CD4-positive, alpha-beta T cell treated with Interleukin-10 for 1 hour (primary cell): ENCODE data around the gene EXOC6B.

ENCODE experiments used
- DNase-seq: peaks from one replicate; pipeline ENCODE4 v3.0.0-alpha.2; 2020

Gene EXOC6B

GRCh38 chr2:72141032-72141645 is 684.7 kb downstream of the EXOC6B start:
- DNase-seq, result no peak

GRCh38 chr2:72140621-72140960 is 685.2 kb downstream of the EXOC6B start:
- DNase-seq, result no peak

- DNase-seq, result no peak
Measured at GRCh38 chr2:72139874-72140620, 685.8 kb downstream of the EXOC6B start.

- no peak for DNase-seq
Measured at GRCh38 chr2:72139471-72139873, 686.4 kb downstream of the EXOC6B start.

DNA sequence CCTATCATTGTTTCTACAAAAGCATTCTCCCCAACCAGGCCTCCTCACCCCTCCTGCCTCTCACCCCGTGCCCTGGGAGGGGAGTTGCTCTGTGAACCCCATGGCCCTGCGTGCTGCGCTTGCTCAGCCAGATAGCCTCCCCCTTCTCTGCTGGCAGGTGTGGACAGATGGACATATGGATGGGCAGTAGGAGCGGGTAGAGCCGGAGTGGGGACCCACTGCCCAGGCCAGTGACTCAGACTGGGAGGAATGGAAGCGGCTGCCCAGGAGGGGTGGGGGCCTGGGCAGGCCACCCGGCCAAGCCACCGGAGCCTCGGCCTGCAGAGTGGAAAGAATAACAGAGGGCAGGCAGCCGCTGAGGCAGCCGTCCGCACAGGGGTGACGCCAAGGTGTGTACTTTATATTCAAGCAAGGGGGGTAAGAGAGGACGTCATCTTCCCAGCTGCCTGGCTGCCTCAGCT is 686.9 kb downstream of the EXOC6B start:
- DNase-seq, result no peak

- DNase-seq, result no peak
Measured at GRCh38 chr2:72138011-72138881, 687.6 kb downstream of the EXOC6B start.

DNA sequence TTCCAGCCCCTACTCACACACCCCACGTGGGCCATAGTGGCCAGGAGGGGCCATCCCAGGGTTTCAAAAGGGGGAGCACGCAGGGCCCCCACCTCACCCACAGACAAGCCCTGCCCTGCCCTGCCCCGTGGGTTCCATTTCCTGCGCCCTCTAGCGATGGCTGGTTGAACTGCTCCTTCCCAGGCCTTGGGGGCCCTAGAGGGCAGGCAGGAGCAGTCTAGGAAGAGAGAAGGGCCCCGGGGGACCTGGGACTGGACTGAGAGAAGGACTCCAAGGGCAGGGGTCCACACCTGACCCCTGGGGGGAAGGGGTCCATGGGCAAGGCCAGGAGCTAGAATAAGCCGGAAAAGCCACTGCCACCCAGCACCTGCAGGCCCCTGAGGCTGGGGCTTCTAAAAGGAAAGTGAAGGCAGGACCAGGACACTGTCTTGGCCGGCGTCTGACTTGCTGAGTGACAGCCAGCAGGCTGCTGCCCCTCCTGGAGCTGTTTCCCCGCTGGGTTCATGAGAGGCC is 688.3 kb downstream of the EXOC6B start:
- peak; percentile 48 for DNase-seq

DNA sequence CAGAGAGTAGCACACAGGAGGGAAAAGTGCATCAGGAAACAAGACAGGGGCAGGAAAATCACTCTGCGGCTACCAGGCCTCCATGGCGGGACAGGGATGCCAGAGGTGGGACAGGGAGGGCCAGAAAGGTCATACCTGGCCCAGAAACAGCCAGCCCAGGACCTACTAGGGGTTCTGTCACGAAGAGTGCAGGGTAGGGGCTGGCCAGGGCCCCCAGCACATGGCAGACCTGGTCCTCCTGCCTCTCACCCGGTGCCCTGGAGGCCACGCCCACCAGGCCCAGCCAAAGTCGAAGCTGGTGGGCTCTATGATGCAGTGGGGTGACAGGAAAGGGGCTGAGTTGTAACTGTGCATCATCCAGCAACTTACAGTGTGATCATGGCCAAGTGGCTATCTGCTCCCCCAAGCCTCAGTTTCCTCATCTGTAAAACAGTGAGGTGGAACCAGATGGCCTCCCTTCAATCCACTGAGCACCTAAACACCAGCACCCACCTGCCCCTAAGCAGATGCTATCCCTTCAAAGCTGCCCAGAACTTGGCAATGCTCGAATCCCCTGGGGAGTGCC is 688.8 kb downstream of the EXOC6B start:
- DNase-seq, result no peak

DNA sequence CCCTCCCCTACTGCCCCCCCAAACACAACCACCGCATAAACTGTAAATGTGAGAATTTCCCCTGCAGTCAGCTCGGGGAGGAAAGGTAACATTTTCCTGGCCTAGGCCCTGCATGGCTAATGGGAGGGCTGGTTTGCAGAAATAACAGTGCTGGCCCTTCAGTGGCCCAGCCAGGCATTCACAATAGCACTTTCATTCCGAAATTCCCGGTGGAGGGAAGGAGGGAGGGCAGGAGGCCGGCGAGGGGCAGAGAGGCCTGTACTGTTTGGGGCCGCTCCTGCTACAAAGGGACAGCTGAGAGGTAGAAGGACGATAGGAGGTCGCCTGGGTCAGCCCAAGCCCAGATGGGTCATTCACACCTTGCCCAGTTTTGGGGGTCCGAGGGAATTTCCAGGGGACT is 689.5 kb downstream of the EXOC6B start:
- DNase-seq, result no peak

DNA sequence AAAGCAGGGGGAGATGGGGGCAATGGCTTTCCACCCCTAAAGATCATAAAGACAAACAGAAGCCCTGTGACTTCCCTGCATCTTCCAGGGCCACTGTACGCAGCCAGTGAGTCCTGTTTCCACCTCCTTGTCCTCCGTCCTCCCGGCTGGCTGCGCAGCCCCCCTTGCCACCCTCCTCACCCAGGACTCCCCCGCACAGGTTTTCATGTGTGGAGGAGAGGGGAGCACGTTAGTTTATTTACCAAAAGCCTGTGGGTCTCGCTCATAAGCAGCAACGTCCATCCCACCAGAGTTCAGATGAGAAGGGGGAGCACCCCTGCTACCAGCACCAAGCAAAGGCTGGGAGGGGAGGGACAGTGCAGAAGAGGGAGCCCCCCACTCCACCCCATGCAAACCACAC is 689.9 kb downstream of the EXOC6B start:
- no peak for DNase-seq

DNA sequence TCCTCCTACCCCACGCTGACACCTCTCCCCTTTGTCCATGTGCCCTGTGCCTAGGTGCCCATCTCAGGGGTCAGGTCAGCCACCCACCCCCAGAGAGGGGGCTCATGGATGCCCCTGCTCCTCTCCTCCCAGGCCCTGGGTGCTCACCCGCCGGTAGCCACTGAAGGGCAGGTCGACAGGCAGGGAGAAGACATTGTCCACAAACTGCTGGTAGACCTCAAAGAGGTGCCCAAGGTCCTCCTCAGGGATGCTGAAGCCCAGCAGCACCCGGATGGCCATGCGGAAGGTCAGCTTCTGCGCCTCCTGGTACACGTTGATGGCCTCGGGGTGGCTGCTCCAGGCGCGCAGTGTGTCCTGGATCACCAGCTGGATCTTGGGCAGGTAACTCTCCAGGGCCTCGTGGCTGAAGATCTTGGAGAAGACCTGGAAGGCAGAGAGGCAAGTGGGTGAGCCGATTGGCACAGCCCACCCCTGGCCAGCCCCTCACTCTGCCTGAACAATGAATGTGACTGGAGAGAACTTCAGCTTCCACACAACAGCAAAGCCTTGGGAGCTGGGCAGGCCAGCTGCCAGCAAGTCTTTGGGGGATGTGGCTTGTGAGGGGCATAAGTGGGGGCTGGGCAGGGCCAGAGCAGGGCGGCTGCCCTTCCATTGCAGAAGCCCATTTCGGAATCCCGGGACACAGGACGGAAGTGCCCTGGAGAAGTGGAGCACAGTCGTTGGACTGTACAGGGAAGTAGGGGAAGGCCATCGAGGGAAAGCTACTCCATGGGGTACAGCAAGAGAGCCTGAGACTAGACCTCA is 690.6 kb downstream of the EXOC6B start:
- no peak for DNase-seq

DNA sequence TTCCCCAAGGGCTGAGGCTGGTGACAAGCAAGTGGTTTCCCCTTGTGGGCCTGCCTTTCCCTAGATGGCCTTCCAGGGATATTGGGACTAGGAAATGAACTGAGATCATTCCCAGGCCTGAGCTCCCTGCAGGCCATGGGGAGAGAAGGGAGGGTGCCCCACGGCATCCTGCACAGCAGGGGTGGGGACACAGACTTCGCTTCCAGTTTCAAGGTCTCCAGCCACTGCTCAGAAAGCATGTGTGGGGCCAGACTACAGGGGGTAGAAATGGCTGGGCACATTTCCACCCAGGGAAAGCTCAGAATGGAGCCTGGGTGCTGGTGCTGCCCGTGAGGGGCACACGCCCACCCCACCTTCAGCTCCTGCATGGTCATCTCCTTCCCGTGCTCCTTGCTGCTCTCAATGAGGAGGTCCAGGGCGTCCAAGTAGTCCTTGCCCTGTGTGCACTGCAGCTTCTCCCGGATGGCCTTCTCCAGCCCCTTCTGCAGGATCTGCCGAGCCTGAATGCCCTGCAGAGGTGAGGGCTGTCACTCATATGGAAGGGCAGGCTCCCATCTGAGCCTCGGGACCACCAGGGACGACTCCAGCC is 691.3 kb downstream of the EXOC6B start:
- no peak for DNase-seq

- no peak for DNase-seq
Measured at GRCh38 chr2:72133721-72134407, 692.0 kb downstream of the EXOC6B start.

DNA sequence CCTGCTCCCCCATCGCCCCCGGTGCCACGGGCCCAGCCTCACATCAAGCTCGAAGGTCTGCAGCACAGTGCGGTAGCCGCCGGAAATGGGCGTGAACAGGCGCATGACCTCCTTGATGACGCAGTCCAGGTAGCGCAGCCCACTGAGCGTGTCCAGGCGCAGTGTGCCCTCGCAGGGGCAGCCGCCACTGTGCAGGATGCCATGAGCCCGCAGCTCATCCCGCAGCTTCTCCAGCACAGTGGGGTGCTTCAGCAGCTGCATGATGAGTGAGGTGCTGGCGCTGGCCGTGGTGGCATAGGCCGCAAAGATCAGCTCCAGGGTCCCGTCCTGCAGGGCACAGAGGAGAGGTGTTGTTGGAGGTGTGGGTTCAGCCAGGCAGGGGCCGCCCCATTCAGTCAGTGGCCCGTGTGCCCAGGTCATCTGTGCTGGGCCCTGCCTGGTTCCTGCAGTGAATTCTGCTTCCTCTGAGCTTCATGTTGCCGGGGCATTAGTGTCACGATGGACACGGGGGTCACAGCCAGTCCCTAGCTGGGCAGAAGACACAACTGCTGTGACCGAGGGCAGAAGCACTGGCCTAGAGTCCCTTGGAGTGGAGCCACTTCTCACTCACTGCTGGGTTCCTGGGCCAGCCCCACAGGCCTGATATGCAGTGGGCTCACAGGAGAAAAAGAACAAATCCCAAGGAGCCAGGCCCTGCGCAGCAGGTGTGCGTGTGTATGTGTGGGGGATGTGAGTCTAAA is 692.7 kb downstream of the EXOC6B start:
- DNase-seq, result no peak

- DNase-seq, result no peak
Measured at GRCh38 chr2:72131916-72132841, 693.7 kb downstream of the EXOC6B start.

DNA sequence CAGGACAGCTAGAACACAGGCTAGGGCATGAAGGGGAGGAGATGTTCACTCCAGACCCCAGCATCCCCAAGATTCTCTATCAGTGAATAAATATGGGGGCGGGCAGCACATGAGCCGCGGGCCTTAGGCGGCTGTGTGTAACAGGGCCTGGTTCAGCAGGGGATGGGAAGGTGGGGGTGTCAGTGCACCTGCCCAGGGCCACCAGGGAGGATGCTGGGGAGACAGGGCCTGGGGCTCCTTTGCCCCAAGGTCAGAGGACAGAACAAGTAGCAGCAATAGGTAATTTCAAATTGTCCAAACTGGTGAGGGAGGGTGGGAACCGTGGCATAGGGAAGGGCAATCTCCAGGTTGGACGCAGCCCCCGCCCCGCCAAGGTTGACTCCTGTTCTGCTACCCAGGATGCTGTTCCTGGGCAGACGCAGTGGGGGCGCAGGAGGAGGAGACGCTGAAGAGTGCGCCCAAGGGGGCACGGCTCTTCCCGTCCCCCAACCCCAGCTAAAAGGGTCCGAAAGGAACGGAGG is 694.4 kb downstream of the EXOC6B start:
- no peak for DNase-seq

GRCh38 chr2:72130659-72131360 is 695.0 kb downstream of the EXOC6B start:
- no peak for DNase-seq

DNA sequence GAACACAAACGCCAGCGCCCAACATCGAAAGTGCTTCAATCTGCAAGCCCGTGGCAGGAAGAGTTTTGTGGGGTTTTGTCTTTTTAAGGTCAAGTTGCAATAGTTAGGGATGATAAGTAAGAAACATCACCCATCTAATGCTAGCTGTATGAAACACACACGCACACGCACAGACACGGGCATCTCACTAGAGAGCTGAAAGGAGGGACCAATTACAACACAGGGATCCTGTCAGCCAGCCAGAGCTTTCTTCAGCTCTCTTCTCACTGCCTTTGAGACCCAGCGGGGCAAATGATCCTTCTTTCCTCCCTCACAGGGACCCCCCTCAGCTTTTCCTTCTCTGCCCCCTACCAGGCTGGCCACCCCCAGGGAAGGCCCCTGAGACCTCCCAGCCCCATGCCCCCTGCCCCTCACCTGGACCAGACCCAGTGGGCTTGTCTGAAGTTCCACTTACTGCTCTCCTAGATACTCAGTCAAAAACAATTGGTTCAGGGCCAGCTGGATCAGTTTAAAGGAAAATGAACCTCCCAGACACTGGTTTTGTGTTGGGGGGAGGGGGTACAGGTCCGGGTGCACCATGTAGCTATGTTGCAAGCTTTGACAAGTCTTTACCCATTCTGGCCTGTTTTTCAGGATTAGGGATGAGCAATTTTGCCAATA is 696.0 kb downstream of the EXOC6B start:
- DNase-seq, result no peak
